Measurements from ENCODE around the gene TXNRD1.

The TXNRD1 gene

GRCh38 chr12:104375775-104376174 lies 160.2 kb downstream of the TXNRD1 start:
- no peak for DNase-seq

GRCh38 chr12:104376650-104377513 lies 161.3 kb downstream of the TXNRD1 start:
- peak; percentile 43 for DNase-seq

GRCh38 chr12:104377514-104377812 lies 161.9 kb downstream of the TXNRD1 start:
- DNase-seq, result peak; percentile 29

GRCh38 chr12:104378427-104378826 lies 162.8 kb downstream of the TXNRD1 start:
- no peak for DNase-seq

GRCh38 chr12:104381341-104381730 lies 165.8 kb downstream of the TXNRD1 start:
- DNase-seq, result no peak

DNA sequence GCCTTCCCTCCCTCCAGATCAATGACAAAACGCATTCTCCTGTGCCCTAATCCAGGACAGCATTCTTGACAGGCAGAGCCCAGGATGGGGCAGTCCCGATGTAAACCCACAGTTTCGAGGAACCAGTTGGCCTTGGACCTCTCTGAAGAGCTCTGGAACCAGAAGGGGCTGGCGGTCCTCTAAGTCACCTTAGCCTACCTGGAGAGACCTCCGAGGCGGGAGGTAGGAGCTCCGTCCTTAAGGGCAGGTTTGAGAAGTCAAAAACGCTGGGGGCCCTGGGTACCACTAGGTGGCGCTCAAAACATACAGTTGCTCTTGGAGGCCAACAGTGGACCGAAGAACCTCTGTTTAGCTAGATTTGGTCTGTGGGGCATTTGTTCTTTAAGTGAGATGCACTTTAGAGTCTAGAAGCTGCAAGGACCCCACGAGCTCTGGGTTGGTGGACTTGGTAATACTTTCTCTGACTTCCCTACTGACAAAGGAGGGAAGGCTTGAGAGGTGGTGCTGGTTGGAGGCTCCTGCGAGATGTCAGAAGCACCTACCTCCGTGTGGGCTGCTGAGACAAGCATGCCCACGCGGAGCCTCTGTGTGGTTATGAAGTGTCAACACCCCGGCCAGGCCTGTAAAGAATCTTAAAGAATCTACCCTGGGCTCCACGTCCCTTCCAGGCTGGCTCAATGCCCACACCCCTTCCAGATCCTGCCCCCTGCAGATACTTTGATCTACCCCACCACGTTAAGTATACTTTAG lies 166.3 kb downstream of the TXNRD1 start:
- DNase-seq, result peak; percentile 92

DNA sequence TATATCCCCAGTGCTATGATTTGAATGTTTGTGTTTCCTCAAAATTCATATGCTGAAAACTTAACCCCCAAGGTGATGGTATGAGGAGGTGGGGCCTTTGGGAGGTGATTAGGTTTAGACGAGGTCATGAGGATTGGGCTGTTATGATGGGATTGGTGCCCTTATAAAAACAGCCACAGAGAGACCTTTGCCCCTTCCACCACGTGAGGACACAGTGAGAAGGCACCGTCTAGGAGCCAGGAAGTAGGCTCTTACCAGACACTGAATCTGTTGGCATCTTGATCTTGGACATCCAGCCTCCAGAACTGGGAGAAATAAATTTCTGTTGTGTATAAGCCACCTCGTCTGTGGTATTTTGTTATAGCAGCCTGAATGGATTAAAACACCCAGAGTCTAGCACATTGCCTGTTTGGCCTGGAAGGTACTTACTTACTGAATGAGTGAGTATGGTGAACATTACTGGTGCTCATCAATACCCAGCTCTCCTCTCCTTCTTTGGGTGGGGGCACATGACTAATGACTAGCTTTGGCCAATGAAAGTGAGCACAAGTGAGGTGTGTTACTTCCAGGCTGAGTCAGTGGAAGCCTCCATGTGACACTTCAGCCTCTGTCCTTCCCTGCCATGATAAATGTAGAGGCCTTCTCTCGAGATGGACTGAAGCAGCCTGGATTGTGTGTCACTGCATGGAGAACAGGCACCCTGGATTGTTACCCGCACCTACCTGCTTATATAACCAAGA lies 168.7 kb downstream of the TXNRD1 start:
- DNase-seq, result no peak

DNA sequence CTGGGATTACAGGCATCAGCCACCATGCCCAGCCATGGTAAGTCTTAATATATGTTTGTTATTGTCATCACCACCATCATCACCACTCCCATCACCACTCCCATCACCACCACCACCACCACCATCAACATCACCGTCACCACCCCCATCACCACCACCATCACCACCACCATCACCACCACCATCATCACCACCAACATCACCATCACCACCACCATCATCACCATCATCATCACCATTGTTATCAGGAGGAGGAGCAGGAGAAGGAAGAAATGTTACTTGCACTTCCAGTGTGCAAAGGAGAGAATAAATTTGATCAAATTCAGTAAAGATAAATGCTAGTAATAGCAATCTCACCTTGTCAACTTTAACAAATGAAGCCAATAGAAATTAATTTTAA lies 169.9 kb downstream of the TXNRD1 start:
- no peak for DNase-seq

GRCh38 chr12:104386461-104386860 lies 170.9 kb downstream of the TXNRD1 start:
- DNase-seq, result no peak

- no peak for DNase-seq
Measured at GRCh38 chr12:104387190-104387589, 171.6 kb downstream of the TXNRD1 start.

DNA sequence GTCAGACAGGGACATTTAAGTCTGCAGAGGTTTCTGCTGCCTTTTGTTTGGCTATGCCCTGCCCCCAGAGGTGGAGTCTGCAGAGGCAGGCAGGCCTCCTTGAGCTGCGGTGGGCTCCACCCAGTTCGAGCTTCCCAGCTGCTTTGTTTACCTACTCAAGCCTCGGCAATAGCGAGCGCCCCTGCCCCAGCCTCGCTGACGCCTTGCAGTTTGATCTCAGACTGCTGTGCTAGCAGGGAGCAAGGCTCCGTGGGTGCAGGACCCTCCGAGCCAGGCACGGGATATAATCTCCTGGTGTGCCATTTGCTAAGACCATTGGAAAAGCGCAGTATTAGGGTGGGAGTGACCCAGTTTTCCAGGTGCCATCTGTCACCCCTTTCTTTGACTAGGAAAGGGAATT lies 178.5 kb downstream of the TXNRD1 start:
- DNase-seq, result peak; percentile 6
